ENCODE results near the gene MRFAP1.

- TF ChIP-seq CTCF (IDR thresholded peaks at IDR 0.05) (no peak), POLR2A (IDR thresholded peaks at IDR 0.05) (no peak)
These were observed 30.9 kb upstream of the MRFAP1 start for GRCh38 chr4:6609415-6610079.

Measured in right lobe of liver (tissue), 4 donors.